Calu3 (cell line): ENCODE data around the gene SUN3. TPM values are rescaled to one million over a fixed set of nuclear protein-coding genes. Genes with fewer than 3 reads are reported as not detected.

Source experiments
- BruUV-seq: library from RNA; stranded (reverse); fragments of 400-500 nt; replicated peaks from 2 replicates; lab custom pipeline; 2021; lab: Mats Ljungman, UMichigan
- CTCF ChIA-PET: fragments of 300-600 bp; sonication (Branson Sonifier 250); formaldehyde crosslinking; loops from one replicate; lab custom pipeline; 2022; ENCODE audit warnings: antibody characterized with exemption; lab: Charles Lee
- DNase-seq: peaks from one replicate; pipeline ENCODE4 v3.0.0; 2022
- H3K27ac Mint-ChIP-seq: one replicate; pipeline ENCODE4 v1.8.0; 2022; ENCODE audit warnings: mixed read lengths; ENCODE audit not compliant: unreplicated experiment
- H3K27me3 Mint-ChIP-seq: one replicate; pipeline ENCODE4 v1.8.0; 2022; ENCODE audit warnings: mixed read lengths; ENCODE audit not compliant: unreplicated experiment
- H3K36me3 Mint-ChIP-seq: one replicate; pipeline ENCODE4 v1.8.0; 2022; ENCODE audit warnings: mild to moderate bottlenecking, moderate library complexity, mixed read lengths; ENCODE audit not compliant: insufficient read depth, unreplicated experiment
- H3K4me1 Mint-ChIP-seq: one replicate; pipeline ENCODE4 v1.8.0; 2022; ENCODE audit warnings: mild to moderate bottlenecking, low read depth, mixed read lengths; ENCODE audit not compliant: unreplicated experiment
- H3K4me3 Mint-ChIP-seq: one replicate; pipeline ENCODE4 v1.8.0; 2022; ENCODE audit warnings: mild to moderate bottlenecking, low read depth, moderate library complexity, mixed read lengths; ENCODE audit not compliant: unreplicated experiment
- H3K9me3 Mint-ChIP-seq: one replicate; pipeline ENCODE4 v1.8.0; 2022; ENCODE audit warnings: low read depth, mixed read lengths; ENCODE audit not compliant: unreplicated experiment
- intact Hi-C: fragments of 100-400 bp; cut with micrococcal nuclease; formaldehyde crosslinking; loops from one replicate; pipeline ENCODE4 v1.10.0; 2022; ENCODE audit not compliant: unreplicated experiment
- total RNA-seq: library from RNA; stranded (reverse); gene quantifications from 2 replicates; pipeline ENCODE4 v1.2.3, GENCODE V29; 2022
- TF ChIP-seq, protein P1 (sequence below): fragments of 200-600 bp; IDR thresholded peaks from one replicate; pipeline ENCODE4 v1.8.0; 2022; ENCODE audit warnings: antibody characterized with exemption; ENCODE audit not compliant: unreplicated experiment

SUN3 gene
- total RNA-seq, 1 experiment from 2014 or later: 1.8 TPM

DNA sequence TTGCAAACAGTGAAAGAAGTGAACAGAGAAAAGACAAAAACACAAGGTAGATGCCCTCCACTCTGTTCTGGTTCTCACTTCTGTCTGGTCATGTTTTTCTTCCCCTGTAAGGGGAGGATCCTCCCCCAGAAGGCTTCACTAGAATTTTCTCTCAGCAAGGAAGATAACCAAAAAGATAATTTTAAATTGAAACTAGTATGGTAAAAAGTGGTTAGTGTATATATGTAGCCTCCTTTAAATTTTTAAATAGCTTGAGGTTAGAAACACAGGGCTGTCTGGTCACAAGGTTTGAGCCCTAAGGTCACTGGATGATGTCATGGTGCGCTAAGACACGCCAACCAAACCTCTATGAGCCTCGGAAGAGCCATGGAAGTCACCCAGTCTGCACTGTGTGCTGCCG is 75.1 kb downstream of the SUN3 start:
- no TSS peak for BruUV-seq
- no peak for DNase-seq
- CTCF ChIA-PET: interaction anchor here (0.5 to 1.0 kb wide), 2 partner anchors 9 to 34 kb away, joined by 3 read pairs; no protein-coding TSS in a partner anchor
- TF ChIP-seq, protein P1, sequence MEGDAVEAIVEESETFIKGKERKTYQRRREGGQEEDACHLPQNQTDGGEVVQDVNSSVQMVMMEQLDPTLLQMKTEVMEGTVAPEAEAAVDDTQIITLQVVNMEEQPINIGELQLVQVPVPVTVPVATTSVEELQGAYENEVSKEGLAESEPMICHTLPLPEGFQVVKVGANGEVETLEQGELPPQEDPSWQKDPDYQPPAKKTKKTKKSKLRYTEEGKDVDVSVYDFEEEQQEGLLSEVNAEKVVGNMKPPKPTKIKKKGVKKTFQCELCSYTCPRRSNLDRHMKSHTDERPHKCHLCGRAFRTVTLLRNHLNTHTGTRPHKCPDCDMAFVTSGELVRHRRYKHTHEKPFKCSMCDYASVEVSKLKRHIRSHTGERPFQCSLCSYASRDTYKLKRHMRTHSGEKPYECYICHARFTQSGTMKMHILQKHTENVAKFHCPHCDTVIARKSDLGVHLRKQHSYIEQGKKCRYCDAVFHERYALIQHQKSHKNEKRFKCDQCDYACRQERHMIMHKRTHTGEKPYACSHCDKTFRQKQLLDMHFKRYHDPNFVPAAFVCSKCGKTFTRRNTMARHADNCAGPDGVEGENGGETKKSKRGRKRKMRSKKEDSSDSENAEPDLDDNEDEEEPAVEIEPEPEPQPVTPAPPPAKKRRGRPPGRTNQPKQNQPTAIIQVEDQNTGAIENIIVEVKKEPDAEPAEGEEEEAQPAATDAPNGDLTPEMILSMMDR: no peak
- intact Hi-C loops: loop anchor here (5.0 kb wide), 1 partner anchor 928 kb away; no protein-coding TSS in a partner anchor
- H3K4me1 Mint-ChIP-seq: no peaks in the 10 kb centered on the region
- H3K27ac Mint-ChIP-seq: no peak overlapping the region
- no peak overlapping the region for H3K4me3 Mint-ChIP-seq
- H3K9me3 Mint-ChIP-seq: no peaks in the 10 kb centered on the region
- no peaks in the 10 kb centered on the region for H3K27me3 Mint-ChIP-seq
- peaks cover 4% of the 10 kb centered on the region for H3K36me3 Mint-ChIP-seq

GRCh38 chr7:47952224-47952623 is 76.7 kb downstream of the SUN3 start:
- H3K4me3 Mint-ChIP-seq: no peak overlapping the region
- H3K36me3 Mint-ChIP-seq: peaks cover 4% of the 10 kb centered on the region
- no peaks in the 10 kb centered on the region for H3K27me3 Mint-ChIP-seq
- no peaks in the 10 kb centered on the region for H3K9me3 Mint-ChIP-seq
- DNase-seq: no peak
- H3K27ac Mint-ChIP-seq: no peak overlapping the region
- TSS peak; percentile 17 for BruUV-seq
- TF ChIP-seq, protein P1: no peak
- intact Hi-C loops: loop anchor here (5.0 kb wide), 1 partner anchor 930 kb away; no protein-coding TSS in a partner anchor
- CTCF ChIA-PET: interaction anchor here (0.6 kb wide), 1 partner anchor 185 kb away, joined by 4 read pairs; no protein-coding TSS in a partner anchor
- H3K4me1 Mint-ChIP-seq: no peaks in the 10 kb centered on the region

DNA sequence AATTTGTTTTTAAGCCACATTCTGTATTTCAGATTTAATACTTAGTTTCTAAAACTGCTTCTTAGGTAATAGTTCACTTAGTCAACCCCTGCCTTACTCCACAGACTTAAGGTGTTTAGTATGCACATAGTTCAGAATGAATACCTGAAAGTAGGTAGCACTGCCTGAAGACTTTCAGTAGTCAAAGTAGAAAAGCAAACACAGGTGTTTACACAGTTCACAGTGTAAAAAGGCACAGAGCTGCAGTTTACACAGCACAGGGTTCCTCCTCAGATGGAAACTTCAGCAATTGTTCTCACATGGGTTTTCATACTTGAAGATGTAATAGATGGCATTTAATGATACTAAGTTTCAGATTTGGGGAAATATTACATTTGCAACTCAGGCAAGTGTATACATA is 77.5 kb downstream of the SUN3 start:
- TF ChIP-seq, protein P1: no peak
- H3K27me3 Mint-ChIP-seq: no peaks in the 10 kb centered on the region
- no peaks in the 10 kb centered on the region for H3K9me3 Mint-ChIP-seq
- H3K36me3 Mint-ChIP-seq: peaks cover 4% of the 10 kb centered on the region
- BruUV-seq: no TSS peak
- no peak overlapping the region for H3K4me3 Mint-ChIP-seq
- intact Hi-C loops: loop anchor here (5.0 kb wide), 1 partner anchor 931 kb away; no protein-coding TSS in a partner anchor
- no peak for DNase-seq
- H3K4me1 Mint-ChIP-seq: no peaks in the 10 kb centered on the region
- H3K27ac Mint-ChIP-seq: no peak overlapping the region
- CTCF ChIA-PET: interaction anchor here (1.0 kb wide), 1 partner anchor 17 kb away, joined by 3 read pairs; no protein-coding TSS in a partner anchor

- no peak overlapping the region for H3K27ac Mint-ChIP-seq
- no peaks in the 10 kb centered on the region for H3K4me1 Mint-ChIP-seq
- peaks cover 4% of the 10 kb centered on the region for H3K36me3 Mint-ChIP-seq
- H3K27me3 Mint-ChIP-seq: no peaks in the 10 kb centered on the region
- intact Hi-C loops: loop anchor here (5.0 kb wide), 1 partner anchor 932 kb away; no protein-coding TSS in a partner anchor
- H3K9me3 Mint-ChIP-seq: no peaks in the 10 kb centered on the region
- TF ChIP-seq, protein P1: no peak
- no TSS peak for BruUV-seq
- CTCF ChIA-PET: interaction anchor here (0.7 to 1.0 kb wide), 2 partner anchors 18 to 1857 kb away, joined by 3 read pairs; no protein-coding TSS in a partner anchor
- peak; percentile 32 for DNase-seq
- H3K4me3 Mint-ChIP-seq: no peak overlapping the region
Observed at GRCh38 chr7:47950714-47951113, 78.2 kb downstream of the SUN3 start.
